PC-3 (cell line): Measurements from ENCODE around the gene USP48. TPM values are rescaled to one million over a fixed set of nuclear protein-coding genes. Genes with fewer than 3 reads are reported as not detected.

Experiments
- ATAC-seq: fragments of 200-7000 bp; cut with Tn5 transposase; 2 replicates; pipeline ENCODE4 v1.9.1; 2020; ENCODE audit warnings: mild to moderate bottlenecking, moderate library complexity
- BruUV-seq: library from RNA; stranded (reverse); fragments of 400-500 nt; replicated peaks from 2 replicates; lab custom pipeline; 2021; lab: Mats Ljungman, UMichigan
- CTCF ChIA-PET: fragments of 300-600 bp; sonication (Branson Sonifier 250); formaldehyde crosslinking; loops from one replicate; lab custom pipeline; 2022; ENCODE audit warnings: antibody characterized with exemption; lab: Charles Lee
- POLR2A ChIA-PET: fragments of 300-600 bp; sonication (Branson Sonifier 250); formaldehyde crosslinking; loops from one replicate; lab custom pipeline; 2022; ENCODE audit warnings: antibody characterized with exemption; ENCODE audit not compliant: unreplicated experiment; lab: Charles Lee
- DNase-seq: peaks from one replicate; pipeline ENCODE4 v3.0.0-alpha.2; 2015
- H2AFZ ChIP-seq: fragments of 300-600 bp; sonication (generic); 2 replicates; pipeline ENCODE4 v1.6.0; 2016; ENCODE audit warnings: antibody characterized with exemption, low read length
- H3F3A ChIP-seq: fragments of 300-600 bp; sonication (generic); one replicate; pipeline ENCODE4 v1.6.0; 2017; ENCODE audit warnings: antibody characterized with exemption, low read length, control low read depth, mild to moderate bottlenecking; ENCODE audit not compliant: unreplicated experiment
- H3K27ac ChIP-seq: fragments of 300-600 bp; sonication (generic); 2 replicates; pipeline ENCODE4 v1.5.1; 2016; ENCODE audit warnings: mild to moderate bottlenecking, low read length
- H3K27me3 ChIP-seq: fragments of 300-600 bp; sonication (generic); 2 replicates; pipeline ENCODE4 v1.6.1; 2016; ENCODE audit warnings: low read length, mixed read lengths
- H3K36me3 ChIP-seq: fragments of 300-600 bp; sonication (generic); 2 replicates; pipeline ENCODE4 v1.6.1; 2016; ENCODE audit warnings: low read depth, mixed run types, low read length, mixed read lengths
- H3K4me1 ChIP-seq: fragments of 300-600 bp; sonication (generic); 2 replicates; pipeline ENCODE4 v1.5.1; 2016; ENCODE audit warnings: low read length; ENCODE audit not compliant: insufficient read depth
- H3K4me2 ChIP-seq: fragments of 300-600 bp; sonication (generic); 2 replicates; pipeline ENCODE4 v1.6.0; 2016; ENCODE audit warnings: low read length
- H3K4me3 ChIP-seq: fragments of 300-600 bp; sonication (generic); 2 replicates; pipeline ENCODE4 v1.5.1; 2016; ENCODE audit warnings: mild to moderate bottlenecking, low read length, mixed read lengths
- H3K79me2 ChIP-seq: fragments of 300-600 bp; sonication (generic); 2 replicates; pipeline ENCODE4 v1.6.1; 2017; ENCODE audit warnings: low read length, mixed read lengths
- H3K9ac ChIP-seq: fragments of 300-600 bp; sonication (generic); 2 replicates; pipeline ENCODE4 v1.6.0; 2016; ENCODE audit warnings: mild to moderate bottlenecking, low read length
- H3K9me2 ChIP-seq: fragments of 300-600 bp; sonication (generic); replicated peaks from 2 replicates; pipeline ENCODE4 v1.6.1; 2016; ENCODE audit warnings: mixed run types, low read length, mixed read lengths
- H3K9me3 ChIP-seq: fragments of 300-600 bp; sonication (generic); 2 replicates; pipeline ENCODE4 v1.6.1; 2016; ENCODE audit warnings: low read length, mixed read lengths
- H4K20me1 ChIP-seq: fragments of 300-600 bp; sonication (generic); 2 replicates; pipeline ENCODE4 v1.6.1; 2016; ENCODE audit warnings: low read length, mixed read lengths
- CTCF ChIP-seq: fragments of 300-600 bp; sonication (generic); conservative IDR thresholded peaks from 2 replicates; pipeline ENCODE4 v1.5.1; 2017; ENCODE audit warnings: antibody characterized with exemption, low read depth, mild to moderate bottlenecking, low read length
- EZH2 ChIP-seq: fragments of 300-600 bp; sonication (generic); IDR thresholded peaks from one replicate; pipeline ENCODE4 v1.6.1; 2017; ENCODE audit warnings: antibody characterized with exemption, mild to moderate bottlenecking, low read length; ENCODE audit not compliant: unreplicated experiment
- EZH2phosphoT487 ChIP-seq: fragments of 300-600 bp; sonication (generic); IDR thresholded peaks from 2 replicates; pipeline ENCODE4 v1.6.1; 2018; ENCODE audit warnings: mild to moderate bottlenecking, antibody characterized with exemption, low read length, borderline replicate concordance
- intact Hi-C: fragments of 100-400 bp; cut with micrococcal nuclease; formaldehyde crosslinking; loops from 2 replicates; pipeline ENCODE4 v1.9.0; 2023
- total RNA-seq: library from RNA; depleted of rRNA; stranded (reverse); fragments of >200 nt; gene quantifications from 2 replicates; pipeline ENCODE4 v1.2.3, GENCODE V29; 2014

USP48 gene
- total RNA-seq, 1 experiment from 2014 or later = 33.3 TPM

DNA sequence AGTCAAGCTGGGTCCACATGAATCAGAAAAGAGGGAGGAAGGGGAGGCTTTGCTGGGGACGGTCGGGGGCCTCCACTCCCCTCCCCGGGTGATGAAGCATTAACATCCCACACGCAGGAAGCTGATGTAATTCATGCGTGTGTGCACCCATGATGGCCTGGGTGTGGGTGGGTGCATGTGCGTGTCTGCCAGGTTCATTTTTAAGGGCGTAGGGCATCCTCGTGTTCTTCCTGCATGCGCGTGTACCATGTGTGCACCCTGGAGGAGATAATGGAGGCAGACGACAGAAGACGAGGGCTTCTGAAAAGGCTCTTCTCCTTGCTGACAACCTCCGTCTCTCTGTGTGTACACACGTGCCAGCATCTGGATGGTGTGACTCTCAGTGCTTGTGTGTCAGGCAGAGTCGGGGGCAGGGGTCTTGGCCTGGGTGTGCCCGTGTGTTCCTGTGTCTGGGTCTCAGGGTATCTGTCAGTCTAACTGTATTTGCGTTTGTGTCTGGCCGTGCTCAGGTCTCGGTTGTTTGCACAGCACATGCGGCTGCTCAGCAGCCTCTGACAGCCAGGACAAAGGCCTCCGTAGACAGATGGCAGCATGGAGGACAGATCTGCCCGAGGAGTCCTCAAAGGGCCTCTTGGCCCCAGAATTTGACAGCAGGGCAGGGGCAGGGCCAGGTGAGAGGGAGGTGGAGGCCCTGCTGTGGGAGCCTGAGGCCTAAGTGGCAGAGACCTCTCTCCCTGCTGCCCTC lies 116.2 kb downstream of the USP48 start:
- ChIA-PET POLR2A (no interaction called here), CTCF (no interaction called here)
- H3K27ac ChIP-seq = no peak overlapping the region
- H4K20me1 ChIP-seq = no peaks in the 10 kb centered on the region
- no peaks in the 10 kb centered on the region for H3F3A ChIP-seq
- no peaks in the 10 kb centered on the region for H3K36me3 ChIP-seq
- H3K4me1 ChIP-seq = peaks cover 8% of the 10 kb centered on the region; the same call in 1 of the 2 replicates
- no peaks in the 10 kb centered on the region for H3K9me3 ChIP-seq
- no peak for ATAC-seq
- intact Hi-C loops = no loop called here
- no peak for TF ChIP-seq EZH2
- no peak for TF ChIP-seq CTCF
- TF ChIP-seq EZH2phosphoT487 = no peak
- H3K79me2 ChIP-seq = no peaks in the 10 kb centered on the region
- no peak overlapping the region for H2AFZ ChIP-seq
- no peak overlapping the region for H3K9ac ChIP-seq
- no TSS peak for BruUV-seq
- H3K27me3 ChIP-seq = peaks cover 24% of the 10 kb centered on the region
- H3K4me3 ChIP-seq = no peak overlapping the region
- H3K9me2 ChIP-seq = no peaks in the 10 kb centered on the region
- DNase-seq = no peak
- H3K4me2 ChIP-seq = no peak overlapping the region

- Histone ChIP-seq H2AFZ (no peak overlapping the region), H4K20me1 (no peaks in the 10 kb centered on the region), H3K27ac (no peak overlapping the region), H3K4me3 (no peak overlapping the region), H3K9me3 (no peaks in the 10 kb centered on the region), H3K79me2 (no peaks in the 10 kb centered on the region), H3K36me3 (no peaks in the 10 kb centered on the region), H3K27me3 (peaks cover 24% of the 10 kb centered on the region), H3K9me2 (no peaks in the 10 kb centered on the region), H3K4me2 (no peak overlapping the region), H3K9ac (no peak overlapping the region), H3K4me1 (peaks cover 8% of the 10 kb centered on the region; the same call in 1 of the 2 replicates), H3F3A (no peaks in the 10 kb centered on the region)
- ATAC-seq (no peak; the same call in none of the 2 replicates), DNase-seq (peak; percentile 22)
- intact Hi-C loops = no loop called here
- TF ChIP-seq CTCF (no peak), EZH2 (no peak), EZH2phosphoT487 (no peak)
- CTCF ChIA-PET = no interaction called here
- BruUV-seq = no TSS peak
- POLR2A ChIA-PET = no interaction called here
Measured at GRCh38 chr1:21665711-21666575, 117.0 kb downstream of the USP48 start.
